ENCODE measurements around the gene RPRD1A. TPM values are rescaled to one million over a fixed set of nuclear protein-coding genes. Genes with fewer than 3 reads are reported as not detected.

Gene RPRD1A
- total and polyA plus RNA-seq, 9 of the 15 experiments (the other 6 are each of a cell fraction or from before 2014, with no cell fraction given), result 30.2 to 142 (median 66.0) TPM

GRCh38 chr18:36075862-36076587 is 8.7 kb upstream of the RPRD1A start (continued):
- TF ChIP-seq MGA (IDR thresholded peaks at IDR 0.05) (peak; percentile 16; the same call in 1 of the 2 replicates), CEBPB (tag; IDR thresholded peaks at IDR 0.05) (peak; percentile 97), ZNF764 (CRISPR knock-in tag; IDR thresholded peaks at IDR 0.05; ENCODE audit: low read depth) (no peak), FOXM1 (IDR thresholded peaks at IDR 0.05; ENCODE audit: low read depth) (no peak), FOXM1 (CRISPR knock-in tag; IDR thresholded peaks at IDR 0.05; ENCODE audit: low read depth) (no peak), ASH1L (IDR thresholded peaks at IDR 0.05; ENCODE audit: borderline replicate concordance, low read depth, partially characterized antibody) (no peak), FOXJ3 (CRISPR knock-in tag; IDR thresholded peaks at IDR 0.05) (no peak), RFX5 (IDR thresholded peaks at IDR 0.05; ENCODE audit: low read depth, low read length) (no peak), DEAF1 (CRISPR knock-in tag; IDR thresholded peaks at IDR 0.05) (no peak)
- TF ChIP-seq, protein P1, sequence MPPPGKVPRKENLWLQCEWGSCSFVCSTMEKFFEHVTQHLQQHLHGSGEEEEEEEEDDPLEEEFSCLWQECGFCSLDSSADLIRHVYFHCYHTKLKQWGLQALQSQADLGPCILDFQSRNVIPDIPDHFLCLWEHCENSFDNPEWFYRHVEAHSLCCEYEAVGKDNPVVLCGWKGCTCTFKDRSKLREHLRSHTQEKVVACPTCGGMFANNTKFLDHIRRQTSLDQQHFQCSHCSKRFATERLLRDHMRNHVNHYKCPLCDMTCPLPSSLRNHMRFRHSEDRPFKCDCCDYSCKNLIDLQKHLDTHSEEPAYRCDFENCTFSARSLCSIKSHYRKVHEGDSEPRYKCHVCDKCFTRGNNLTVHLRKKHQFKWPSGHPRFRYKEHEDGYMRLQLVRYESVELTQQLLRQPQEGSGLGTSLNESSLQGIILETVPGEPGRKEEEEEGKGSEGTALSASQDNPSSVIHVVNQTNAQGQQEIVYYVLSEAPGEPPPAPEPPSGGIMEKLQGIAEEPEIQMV (tag; conservative IDR thresholded peaks at IDR 0.05; ENCODE audit: low read depth), result peak; percentile 93
